ENCODE data around the gene ADAMTS17.

ADAMTS17 gene

DNA sequence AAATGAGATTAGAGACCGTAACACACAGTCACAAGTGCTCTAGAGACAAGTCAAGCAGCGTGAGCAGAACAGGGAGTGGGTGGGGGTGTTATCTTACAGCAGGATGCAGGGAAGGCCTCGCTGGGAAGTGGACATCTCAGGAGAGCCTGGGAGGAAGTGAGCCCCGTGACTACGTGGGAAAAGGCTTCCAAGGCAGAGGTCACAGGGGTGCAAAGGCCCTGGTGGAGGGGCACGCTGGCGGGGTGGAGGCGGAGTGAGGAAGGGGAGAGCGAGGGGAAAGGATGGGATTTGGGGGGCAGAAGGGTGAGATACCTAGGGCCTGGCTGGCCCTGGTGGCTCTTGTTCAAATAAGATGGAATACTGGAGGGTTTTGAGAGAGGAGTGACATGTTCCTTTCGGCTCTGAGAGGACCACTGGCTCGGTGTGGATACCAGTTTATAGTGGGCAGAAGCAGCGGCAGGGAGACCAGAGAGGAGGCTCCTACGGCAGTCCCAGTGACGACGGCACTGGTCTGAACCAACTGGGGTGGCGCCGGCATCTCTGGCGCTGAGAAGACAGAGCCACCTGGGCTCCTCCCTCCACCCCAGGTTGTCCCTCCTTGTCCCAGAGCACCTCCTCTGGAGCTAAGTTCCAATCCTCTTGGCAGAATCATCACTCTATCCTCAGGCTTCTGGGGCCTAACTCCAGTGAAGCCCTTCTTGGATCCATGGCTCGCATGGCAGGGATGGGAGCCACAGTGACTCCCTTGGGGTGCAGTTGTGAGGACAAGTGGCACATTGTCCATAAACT lies 342.3 kb downstream of the ADAMTS17 start:
- Histone ChIP-seq H3F3A (ENCODE audit: control insufficient read depth, insufficient read depth) (no peaks in the 10 kb centered on the region), H3K27ac (ENCODE audit: low read depth, low read length) (no peak overlapping the region)

DNA sequence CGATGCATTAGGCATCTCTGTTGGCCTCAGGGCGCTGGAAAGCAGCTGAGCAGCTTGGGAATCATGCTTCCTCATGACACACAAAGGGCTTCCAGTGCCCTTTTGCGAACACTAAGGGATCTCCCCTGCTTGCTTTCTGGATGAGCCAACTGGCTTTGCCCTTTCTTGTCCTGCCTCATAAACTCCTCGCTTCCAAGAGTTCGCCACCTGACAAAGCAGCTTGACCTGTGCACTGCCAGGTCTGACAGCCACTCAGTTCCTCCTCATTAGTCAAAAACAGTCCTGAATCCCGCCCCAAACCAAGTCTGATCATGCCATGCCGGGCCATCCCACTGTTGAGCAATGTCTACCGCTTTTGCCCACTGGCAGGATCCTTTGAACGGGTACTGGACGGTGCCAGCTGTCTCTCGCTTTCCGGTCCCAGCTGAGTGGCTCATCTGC lies 343.1 kb downstream of the ADAMTS17 start:
- Histone ChIP-seq H3K9me2 (replicated peaks; ENCODE audit: control insufficient read depth, low read length) (no peaks in the 10 kb centered on the region), H3K4me1 (ENCODE audit: control insufficient read depth, low read length) (no peaks in the 10 kb centered on the region), H3K79me2 (ENCODE audit: control insufficient read depth, low read length) (no peaks in the 10 kb centered on the region), H3K36me3 (ENCODE audit: control insufficient read depth, low read length) (no peaks in the 10 kb centered on the region), H3F3A (ENCODE audit: control insufficient read depth, insufficient read depth) (no peaks in the 10 kb centered on the region), H3K27me3 (ENCODE audit: control insufficient read depth, low read length) (no peaks in the 10 kb centered on the region), H3K9me3 (ENCODE audit: control insufficient read depth, insufficient read depth, low read length) (no peaks in the 10 kb centered on the region), H4K20me1 (ENCODE audit: control insufficient read depth, insufficient read depth, low read depth, low read length) (no peaks in the 10 kb centered on the region), H3K27ac (ENCODE audit: low read depth, low read length) (no peak overlapping the region), H3K4me3 (ENCODE audit: low read length) (no peak overlapping the region), H3K4me2 (ENCODE audit: low read length) (no peak overlapping the region)
- TF ChIP-seq, protein P1, sequence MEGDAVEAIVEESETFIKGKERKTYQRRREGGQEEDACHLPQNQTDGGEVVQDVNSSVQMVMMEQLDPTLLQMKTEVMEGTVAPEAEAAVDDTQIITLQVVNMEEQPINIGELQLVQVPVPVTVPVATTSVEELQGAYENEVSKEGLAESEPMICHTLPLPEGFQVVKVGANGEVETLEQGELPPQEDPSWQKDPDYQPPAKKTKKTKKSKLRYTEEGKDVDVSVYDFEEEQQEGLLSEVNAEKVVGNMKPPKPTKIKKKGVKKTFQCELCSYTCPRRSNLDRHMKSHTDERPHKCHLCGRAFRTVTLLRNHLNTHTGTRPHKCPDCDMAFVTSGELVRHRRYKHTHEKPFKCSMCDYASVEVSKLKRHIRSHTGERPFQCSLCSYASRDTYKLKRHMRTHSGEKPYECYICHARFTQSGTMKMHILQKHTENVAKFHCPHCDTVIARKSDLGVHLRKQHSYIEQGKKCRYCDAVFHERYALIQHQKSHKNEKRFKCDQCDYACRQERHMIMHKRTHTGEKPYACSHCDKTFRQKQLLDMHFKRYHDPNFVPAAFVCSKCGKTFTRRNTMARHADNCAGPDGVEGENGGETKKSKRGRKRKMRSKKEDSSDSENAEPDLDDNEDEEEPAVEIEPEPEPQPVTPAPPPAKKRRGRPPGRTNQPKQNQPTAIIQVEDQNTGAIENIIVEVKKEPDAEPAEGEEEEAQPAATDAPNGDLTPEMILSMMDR (IDR thresholded peaks at IDR 0.05; ENCODE audit: low read depth, low read length, poor library complexity, severe bottlenecking), result no peak
- TF ChIP-seq EZH2phosphoT487 (IDR thresholded peaks at IDR 0.05; ENCODE audit: borderline replicate concordance, low read length), result no peak

More for the DNA sequence above, 342.3 kb downstream of the ADAMTS17 start:
- TF ChIP-seq EZH2phosphoT487 (IDR thresholded peaks at IDR 0.05; ENCODE audit: borderline replicate concordance, low read length), result no peak
- TF ChIP-seq, protein P1 (IDR thresholded peaks at IDR 0.05; ENCODE audit: low read depth, low read length, poor library complexity, severe bottlenecking), result no peak
- H3K4me1 ChIP-seq (ENCODE audit: control insufficient read depth, low read length), result no peaks in the 10 kb centered on the region
- H4K20me1 ChIP-seq (ENCODE audit: control insufficient read depth, insufficient read depth, low read depth, low read length), result no peaks in the 10 kb centered on the region
- H3K27me3 ChIP-seq (ENCODE audit: control insufficient read depth, low read length), result no peaks in the 10 kb centered on the region
- no peaks in the 10 kb centered on the region for H3K9me3 ChIP-seq (ENCODE audit: control insufficient read depth, insufficient read depth, low read length)
- no peak overlapping the region for H3K4me3 ChIP-seq (ENCODE audit: low read length)
- no peaks in the 10 kb centered on the region for H3K79me2 ChIP-seq (ENCODE audit: control insufficient read depth, low read length)
- no peak overlapping the region for H3K4me2 ChIP-seq (ENCODE audit: low read length)
- no peaks in the 10 kb centered on the region for H3K9me2 ChIP-seq (replicated peaks; ENCODE audit: control insufficient read depth, low read length)
- no peaks in the 10 kb centered on the region for H3K36me3 ChIP-seq (ENCODE audit: control insufficient read depth, low read length)

DNA sequence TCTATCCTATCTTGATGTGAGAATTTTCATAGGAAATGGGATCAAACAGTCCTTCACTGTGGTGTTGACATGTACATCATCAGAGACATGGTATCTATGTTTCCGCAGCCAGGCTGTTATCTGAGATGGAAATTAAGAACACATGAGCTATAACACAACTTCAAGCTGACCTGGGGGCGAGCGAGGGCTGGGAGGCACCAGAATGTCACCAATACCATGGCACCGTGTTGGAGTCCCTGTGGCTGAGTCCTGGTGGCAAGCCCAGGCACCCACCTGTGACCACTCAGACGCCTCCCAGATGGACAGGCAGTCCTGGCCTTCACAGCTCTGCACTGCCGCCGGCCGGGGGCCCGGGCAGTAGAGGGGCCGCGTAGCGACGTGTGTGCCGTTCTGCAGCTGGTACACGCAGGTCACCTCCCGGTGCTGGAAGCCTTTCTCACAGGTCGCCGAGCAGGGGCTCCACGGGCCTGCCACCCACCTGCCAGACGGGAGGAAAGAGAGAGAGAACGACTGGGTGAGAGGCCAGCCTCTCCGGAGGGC lies 344.6 kb downstream of the ADAMTS17 start:
- Histone ChIP-seq H3K27me3 (ENCODE audit: control insufficient read depth, low read length) (no peaks in the 10 kb centered on the region), H3K27ac (ENCODE audit: low read depth, low read length) (no peak overlapping the region), H4K20me1 (ENCODE audit: control insufficient read depth, insufficient read depth, low read depth, low read length) (no peaks in the 10 kb centered on the region), H3K79me2 (ENCODE audit: control insufficient read depth, low read length) (no peaks in the 10 kb centered on the region), H3K9me2 (replicated peaks; ENCODE audit: control insufficient read depth, low read length) (no peaks in the 10 kb centered on the region), H3K9me3 (ENCODE audit: control insufficient read depth, insufficient read depth, low read length) (no peaks in the 10 kb centered on the region), H3K4me2 (ENCODE audit: low read length) (no peak overlapping the region), H3K4me3 (ENCODE audit: low read length) (no peak overlapping the region), H3K4me1 (ENCODE audit: control insufficient read depth, low read length) (no peaks in the 10 kb centered on the region), H3F3A (ENCODE audit: control insufficient read depth, insufficient read depth) (no peaks in the 10 kb centered on the region), H3K36me3 (ENCODE audit: control insufficient read depth, low read length) (no peaks in the 10 kb centered on the region)
- TF ChIP-seq EZH2phosphoT487 (IDR thresholded peaks at IDR 0.05; ENCODE audit: borderline replicate concordance, low read length), result no peak
- TF ChIP-seq, protein P1 (IDR thresholded peaks at IDR 0.05; ENCODE audit: low read depth, low read length, poor library complexity, severe bottlenecking), result no peak

All from DOHH2 (cell line).